HG03103 (cell line): ENCODE results near the gene TUT4.
"Not testable (repeated sequence)": the region's sequence is repeated elsewhere in the genome, so short reads cannot be mapped to it uniquely, and the experiment has no call there.

Source experiments
- ATAC-seq: cut with Tn5 transposase; IDR thresholded peaks from one replicate; pipeline ENCODE4 v1.9.1; 2021; ENCODE audit warnings: low read depth; ENCODE audit not compliant: unreplicated experiment

Gene TUT4

GRCh38 chr1:52552505-52553361, at the start of gene TUT4:
TSS of gene TUT4 (minus strand) at chr1:52553092. CDS start at chr1:52526280, 26,812 bp downstream.
- ATAC-seq = peak; percentile 36

GRCh38 chr1:52601991-52602855, 49.3 kb upstream of the TUT4 start, which contains the start of gene GPX7:
TSS of gene GPX7 (plus strand) at chr1:52602371. CDS start at chr1:52602410, 39 bp downstream.
- ATAC-seq = no peak

GRCh38 chr1:52601519-52601918, 48.6 kb upstream of the TUT4 start:
- ATAC-seq = no peak

GRCh38 chr1:52600533-52601179, 47.8 kb upstream of the TUT4 start:
- ATAC-seq = no peak

- ATAC-seq = no peak
Measured at GRCh38 chr1:52599236-52599635, 46.3 kb upstream of the TUT4 start.

GRCh38 chr1:52598729-52599128, 45.8 kb upstream of the TUT4 start:
- ATAC-seq = no peak

- no peak for ATAC-seq
Measured at GRCh38 chr1:52597912-52598311, 45.0 kb upstream of the TUT4 start.

- no peak for ATAC-seq
Measured at GRCh38 chr1:52595061-52595460, 42.2 kb upstream of the TUT4 start.

- no peak for ATAC-seq
Measured at GRCh38 chr1:52593495-52593894, 40.6 kb upstream of the TUT4 start.

- no peak for ATAC-seq
Measured at GRCh38 chr1:52592637-52593323, 39.9 kb upstream of the TUT4 start.

- ATAC-seq = no peak
Measured at GRCh38 chr1:52590266-52590665, 37.4 kb upstream of the TUT4 start.

GRCh38 chr1:52588535-52588934, 35.6 kb upstream of the TUT4 start:
- ATAC-seq = no peak

- ATAC-seq = no peak
Measured at GRCh38 chr1:52588027-52588426, 35.1 kb upstream of the TUT4 start.

- no peak for ATAC-seq
Measured at GRCh38 chr1:52585474-52585873, 32.6 kb upstream of the TUT4 start.

GRCh38 chr1:52582116-52582696, 29.3 kb upstream of the TUT4 start:
- ATAC-seq = no peak

- no peak for ATAC-seq
Measured at GRCh38 chr1:52580283-52580682, 27.4 kb upstream of the TUT4 start.

GRCh38 chr1:52579415-52579814, 26.5 kb upstream of the TUT4 start:
- no peak for ATAC-seq

- ATAC-seq = not testable (repeated sequence)
Measured at GRCh38 chr1:52578066-52578465, 25.2 kb upstream of the TUT4 start.

GRCh38 chr1:52576074-52576473, 23.2 kb upstream of the TUT4 start:
- no peak for ATAC-seq

- no peak for ATAC-seq
Measured at GRCh38 chr1:52574594-52574993, 21.7 kb upstream of the TUT4 start.
